Measurements from ENCODE around the gene KIF6.

Gene KIF6

GRCh38 chr6:39362487-39362865 is 362.7 kb downstream of the KIF6 start:
- no peaks in the 10 kb centered on the region for H3K9me3 ChIP-seq (ENCODE audit: insufficient read depth, low read depth, low read length)
- TF ChIP-seq CTCF (conservative IDR thresholded peaks at IDR 0.05; ENCODE audit: low read length) (peak; percentile 37), EZH2phosphoT487 (IDR thresholded peaks at IDR 0.05; ENCODE audit: borderline replicate concordance) (no peak)
- H4K20me1 ChIP-seq (ENCODE audit: insufficient read depth, low read length, poor library complexity, severe bottlenecking) = no peaks in the 10 kb centered on the region
- H3K9ac ChIP-seq (ENCODE audit: low read depth, low read length, poor library complexity, severe bottlenecking) = peak overlapping the region; percentile 5
- H3K4me3 ChIP-seq (ENCODE audit: low read length, poor library complexity, severe bottlenecking) = no peak overlapping the region
- peaks cover 3% of the 10 kb centered on the region for H3K4me1 ChIP-seq (ENCODE audit: insufficient read depth, low read length, poor library complexity, severe bottlenecking)
- H3K79me2 ChIP-seq (ENCODE audit: insufficient read depth, low read length) = no peaks in the 10 kb centered on the region
- no peaks in the 10 kb centered on the region for H3K27me3 ChIP-seq (ENCODE audit: insufficient read depth, low read length, poor library complexity, severe bottlenecking)
- peak overlapping the region; percentile 50 for H3K4me2 ChIP-seq (ENCODE audit: low read depth, low read length, poor library complexity, severe bottlenecking)
- H3K9me2 ChIP-seq (replicated peaks; ENCODE audit: low read depth, low read length) = no peaks in the 10 kb centered on the region
- no peaks in the 10 kb centered on the region for H3F3A ChIP-seq (ENCODE audit: low read depth)
- peak overlapping the region; percentile 95 for H2AFZ ChIP-seq (ENCODE audit: low read length)
- no peaks in the 10 kb centered on the region for H3K36me3 ChIP-seq (ENCODE audit: insufficient read depth, low read length)

- H3K9ac ChIP-seq (ENCODE audit: low read depth, low read length, poor library complexity, severe bottlenecking) = peak overlapping the region; percentile 5
- no peaks in the 10 kb centered on the region for H3K9me2 ChIP-seq (replicated peaks; ENCODE audit: low read depth, low read length)
- H4K20me1 ChIP-seq (ENCODE audit: insufficient read depth, low read length, poor library complexity, severe bottlenecking) = no peaks in the 10 kb centered on the region
- H3K9me3 ChIP-seq (ENCODE audit: insufficient read depth, low read depth, low read length) = no peaks in the 10 kb centered on the region
- peaks cover 3% of the 10 kb centered on the region for H3K4me1 ChIP-seq (ENCODE audit: insufficient read depth, low read length, poor library complexity, severe bottlenecking)
- TF ChIP-seq EZH2phosphoT487 (IDR thresholded peaks at IDR 0.05; ENCODE audit: borderline replicate concordance) (no peak), CTCF (conservative IDR thresholded peaks at IDR 0.05; ENCODE audit: low read length) (peak; percentile 65)
- no peak overlapping the region for H3K4me3 ChIP-seq (ENCODE audit: low read length, poor library complexity, severe bottlenecking)
- no peaks in the 10 kb centered on the region for H3K79me2 ChIP-seq (ENCODE audit: insufficient read depth, low read length)
- peak overlapping the region; percentile 50 for H3K4me2 ChIP-seq (ENCODE audit: low read depth, low read length, poor library complexity, severe bottlenecking)
- H3K27me3 ChIP-seq (ENCODE audit: insufficient read depth, low read length, poor library complexity, severe bottlenecking) = no peaks in the 10 kb centered on the region
- no peaks in the 10 kb centered on the region for H3F3A ChIP-seq (ENCODE audit: low read depth)
- peak overlapping the region; percentile 95 for H2AFZ ChIP-seq (ENCODE audit: low read length)
- H3K36me3 ChIP-seq (ENCODE audit: insufficient read depth, low read length) = no peaks in the 10 kb centered on the region
Observed at GRCh38 chr6:39361657-39362486, 363.3 kb downstream of the KIF6 start.

GRCh38 chr6:39360378-39360777 is 364.8 kb downstream of the KIF6 start:
- no peaks in the 10 kb centered on the region for H3K79me2 ChIP-seq (ENCODE audit: insufficient read depth, low read length)
- H3K27me3 ChIP-seq (ENCODE audit: insufficient read depth, low read length, poor library complexity, severe bottlenecking) = no peaks in the 10 kb centered on the region
- no peak overlapping the region for H3K4me2 ChIP-seq (ENCODE audit: low read depth, low read length, poor library complexity, severe bottlenecking)
- H3K4me1 ChIP-seq (ENCODE audit: insufficient read depth, low read length, poor library complexity, severe bottlenecking) = peaks cover 3% of the 10 kb centered on the region
- H3K9me3 ChIP-seq (ENCODE audit: insufficient read depth, low read depth, low read length) = no peaks in the 10 kb centered on the region
- H2AFZ ChIP-seq (ENCODE audit: low read length) = no peak overlapping the region
- H4K20me1 ChIP-seq (ENCODE audit: insufficient read depth, low read length, poor library complexity, severe bottlenecking) = no peaks in the 10 kb centered on the region
- no peak for TF ChIP-seq EZH2phosphoT487 (IDR thresholded peaks at IDR 0.05; ENCODE audit: borderline replicate concordance)
- no peak for TF ChIP-seq CTCF (conservative IDR thresholded peaks at IDR 0.05; ENCODE audit: low read length)
- H3F3A ChIP-seq (ENCODE audit: low read depth) = no peaks in the 10 kb centered on the region
- no peaks in the 10 kb centered on the region for H3K9me2 ChIP-seq (replicated peaks; ENCODE audit: low read depth, low read length)
- no peaks in the 10 kb centered on the region for H3K36me3 ChIP-seq (ENCODE audit: insufficient read depth, low read length)
- no peak overlapping the region for H3K4me3 ChIP-seq (ENCODE audit: low read length, poor library complexity, severe bottlenecking)
- H3K9ac ChIP-seq (ENCODE audit: low read depth, low read length, poor library complexity, severe bottlenecking) = no peak overlapping the region

All from Loucy (cell line).